GM18499 (cell line): ENCODE results near the gene FAM162A.
A peak's percentile ranks its signal among the peaks of the same experiment; 100 is the strongest.
"Not testable (repeated sequence)": the region's sequence is repeated elsewhere in the genome, so short reads cannot be mapped to it uniquely, and the experiment has no call there.

Experiments used
- ATAC-seq: cut with Tn5 transposase; IDR thresholded peaks from one replicate; pipeline ENCODE4 v1.9.1; 2021; ENCODE audit warnings: moderate number of reproducible peaks; ENCODE audit not compliant: insufficient read depth, unreplicated experiment

FAM162A gene

GRCh38 chr3:122415104-122415744, 31.2 kb downstream of the FAM162A start:
- peak; percentile 59 for ATAC-seq

GRCh38 chr3:122415762-122416654, 32.0 kb downstream of the FAM162A start, which contains the start of gene WDR5B:
Gene WDR5B, minus strand, starts transcription at chr3:122416062. Its CDS starts 534 bp downstream, at chr3:122415528.
- peak; percentile 51 for ATAC-seq

GRCh38 chr3:122416966-122417365, 33.0 kb downstream of the FAM162A start:
- no peak for ATAC-seq

- no peak for ATAC-seq
These were observed 37.1 kb downstream of the FAM162A start for GRCh38 chr3:122421101-122421500.

GRCh38 chr3:122421836-122422235, 37.9 kb downstream of the FAM162A start:
- no peak for ATAC-seq

GRCh38 chr3:122427857-122428471, 44.0 kb downstream of the FAM162A start:
- ATAC-seq: no peak

GRCh38 chr3:122430371-122430770, 46.4 kb downstream of the FAM162A start:
- no peak for ATAC-seq

GRCh38 chr3:122435950-122436349, 52.0 kb downstream of the FAM162A start:
- no peak for ATAC-seq

GRCh38 chr3:122443090-122443489, 59.1 kb downstream of the FAM162A start:
- ATAC-seq: no peak

- ATAC-seq: not testable (repeated sequence)
These were observed 59.9 kb downstream of the FAM162A start for GRCh38 chr3:122443762-122444490.

GRCh38 chr3:122444491-122444887, 60.5 kb downstream of the FAM162A start:
- not testable (repeated sequence) for ATAC-seq

GRCh38 chr3:122448218-122448617, 64.2 kb downstream of the FAM162A start:
- not testable (repeated sequence) for ATAC-seq

- ATAC-seq: no peak
These were observed 67.4 kb downstream of the FAM162A start for GRCh38 chr3:122451371-122451770.

- no peak for ATAC-seq
These were observed 72.1 kb downstream of the FAM162A start for GRCh38 chr3:122456074-122456473.

GRCh38 chr3:122457706-122458105, 73.7 kb downstream of the FAM162A start:
- ATAC-seq: no peak

- no peak for ATAC-seq
These were observed 75.0 kb downstream of the FAM162A start for GRCh38 chr3:122458992-122459391.

- ATAC-seq: no peak
These were observed 77.8 kb downstream of the FAM162A start for GRCh38 chr3:122461806-122462205.
